HG03108 (cell line): ENCODE results near the gene MEMO1.
"Not testable (repeated sequence)": the region's sequence is repeated elsewhere in the genome, so short reads cannot be mapped to it uniquely, and the experiment has no call there.

ENCODE experiments used
- ATAC-seq: cut with Tn5 transposase; IDR thresholded peaks from one replicate; pipeline ENCODE4 v1.9.1; 2021; ENCODE audit warnings: moderate library complexity; ENCODE audit not compliant: unreplicated experiment

The MEMO1 gene

GRCh38 chr2:31958140-31958717 lies 52.6 kb downstream of the MEMO1 start:
- ATAC-seq = no peak

DNA sequence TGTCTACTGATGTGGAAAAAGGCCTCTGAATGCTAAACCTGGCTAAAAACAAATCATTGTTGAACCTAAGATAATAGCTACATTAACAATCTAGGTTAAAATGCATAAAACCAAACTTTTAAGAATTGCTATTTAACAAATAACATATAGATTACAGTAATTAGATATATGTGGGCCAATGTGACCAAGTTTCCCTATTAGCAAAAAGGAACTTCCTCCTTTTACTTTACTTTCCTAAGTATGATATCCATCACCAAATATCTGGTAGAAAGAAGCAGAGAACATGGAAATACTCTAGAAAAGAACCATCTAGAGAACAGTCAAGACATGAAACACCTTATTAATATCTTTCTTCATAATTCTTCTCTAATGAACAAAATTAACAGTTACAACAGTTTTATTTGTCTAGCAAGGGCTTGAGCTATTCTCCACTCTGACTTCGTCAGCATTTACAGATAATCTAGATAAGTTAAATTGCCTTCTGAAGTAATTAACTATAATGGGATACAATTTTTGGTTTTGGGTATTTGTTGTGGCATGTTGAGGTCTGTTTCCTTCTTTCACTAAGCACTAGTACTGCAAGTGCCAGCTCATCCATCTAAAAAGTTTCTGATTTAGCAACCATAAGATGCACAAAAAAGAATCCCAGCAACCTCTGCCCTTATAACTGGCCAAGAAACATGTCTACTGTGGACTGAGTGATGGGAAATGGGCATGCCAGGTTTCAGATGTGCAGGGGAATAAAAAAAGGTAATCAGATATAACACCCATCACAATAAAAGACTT lies 53.3 kb downstream of the MEMO1 start:
- no peak for ATAC-seq

- ATAC-seq = not testable (repeated sequence)
Observed at GRCh38 chr2:31956934-31957333, 53.9 kb downstream of the MEMO1 start.

DNA sequence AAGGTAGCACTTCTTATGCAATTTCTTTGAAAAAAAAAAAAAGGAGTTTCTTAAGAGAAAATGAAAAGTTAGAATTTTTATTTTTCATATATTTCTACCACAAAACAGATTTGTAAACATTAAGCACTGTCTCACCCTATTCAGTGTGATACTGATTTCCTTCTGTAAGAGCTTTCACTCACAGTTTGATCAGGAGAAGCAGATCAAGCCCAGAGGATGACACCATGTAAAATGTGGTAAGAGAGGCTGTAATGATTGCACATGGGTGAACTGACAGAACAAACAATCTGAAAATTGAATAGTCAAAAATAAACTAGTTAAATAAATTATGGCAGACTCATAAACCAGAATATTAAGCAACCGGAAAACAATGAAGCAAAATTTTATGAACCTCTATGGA lies 54.5 kb downstream of the MEMO1 start:
- ATAC-seq = no peak

GRCh38 chr2:31953095-31953494 lies 57.7 kb downstream of the MEMO1 start:
- not testable (repeated sequence) for ATAC-seq

DNA sequence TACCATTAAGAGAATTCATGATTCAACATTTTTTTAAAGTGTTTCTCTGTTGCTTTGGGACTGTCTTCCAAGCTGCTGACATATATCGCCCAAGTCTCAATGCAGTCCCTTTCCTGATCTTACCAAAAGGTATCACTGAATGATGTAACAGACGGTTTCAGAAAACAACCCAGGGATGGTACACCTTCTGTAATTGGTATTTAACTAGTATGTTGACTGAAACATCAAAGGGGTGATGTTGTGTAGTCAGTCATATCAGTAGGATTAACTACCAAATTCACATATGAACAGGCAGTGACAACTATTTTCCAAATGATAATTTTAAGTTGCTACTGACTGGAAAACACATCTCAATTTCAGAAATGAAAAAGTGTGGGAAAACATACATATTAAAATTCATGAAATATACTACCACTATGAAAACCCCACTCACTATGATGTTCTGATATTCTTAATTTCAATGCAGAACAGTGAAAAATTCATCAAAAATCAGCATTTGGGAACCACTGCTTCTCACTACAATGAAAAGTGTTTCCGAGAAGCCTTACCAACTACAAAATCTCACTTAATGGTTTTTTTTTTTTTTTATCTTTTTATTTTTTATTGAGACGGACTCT lies 59.8 kb downstream of the MEMO1 start:
- ATAC-seq = no peak

DNA sequence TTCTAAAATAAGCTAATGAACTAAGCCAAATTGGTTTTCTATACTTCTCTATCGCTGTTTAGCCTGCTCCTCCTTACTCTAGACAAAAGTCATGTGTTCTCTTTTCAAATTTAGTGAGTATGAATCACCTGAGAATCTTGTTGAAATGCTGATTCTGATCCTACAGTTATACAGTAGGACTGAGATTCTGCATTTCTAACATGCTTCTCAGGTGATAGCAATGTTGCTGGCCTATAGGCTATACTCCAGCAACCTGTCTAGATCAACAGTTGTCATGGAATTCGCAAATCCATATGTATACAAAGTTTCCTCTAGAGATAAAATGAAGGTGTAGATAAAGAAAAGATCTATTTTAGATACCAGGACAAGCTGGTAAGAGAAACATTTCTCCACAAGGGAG lies 62.9 kb downstream of the MEMO1 start:
- no peak for ATAC-seq

- ATAC-seq = no peak
Observed at GRCh38 chr2:31946838-31947237, 64.0 kb downstream of the MEMO1 start.

DNA sequence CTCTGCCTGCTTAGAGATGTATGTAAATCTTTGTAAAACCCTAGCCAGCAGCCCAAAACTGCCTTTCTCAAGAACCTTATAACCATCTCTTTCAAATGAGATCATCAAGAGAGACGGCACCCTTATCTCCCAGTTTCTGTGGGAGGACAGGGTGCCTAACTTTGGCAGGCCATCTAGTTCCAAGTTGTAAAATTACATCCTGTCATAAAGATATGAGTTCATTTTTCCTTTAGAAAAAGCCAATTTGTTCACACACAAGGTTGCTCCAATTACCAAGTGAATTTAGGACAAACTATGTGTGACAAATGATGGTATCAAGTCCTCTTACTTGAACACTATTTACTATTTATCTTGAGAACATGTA lies 65.3 kb downstream of the MEMO1 start:
- ATAC-seq = no peak

DNA sequence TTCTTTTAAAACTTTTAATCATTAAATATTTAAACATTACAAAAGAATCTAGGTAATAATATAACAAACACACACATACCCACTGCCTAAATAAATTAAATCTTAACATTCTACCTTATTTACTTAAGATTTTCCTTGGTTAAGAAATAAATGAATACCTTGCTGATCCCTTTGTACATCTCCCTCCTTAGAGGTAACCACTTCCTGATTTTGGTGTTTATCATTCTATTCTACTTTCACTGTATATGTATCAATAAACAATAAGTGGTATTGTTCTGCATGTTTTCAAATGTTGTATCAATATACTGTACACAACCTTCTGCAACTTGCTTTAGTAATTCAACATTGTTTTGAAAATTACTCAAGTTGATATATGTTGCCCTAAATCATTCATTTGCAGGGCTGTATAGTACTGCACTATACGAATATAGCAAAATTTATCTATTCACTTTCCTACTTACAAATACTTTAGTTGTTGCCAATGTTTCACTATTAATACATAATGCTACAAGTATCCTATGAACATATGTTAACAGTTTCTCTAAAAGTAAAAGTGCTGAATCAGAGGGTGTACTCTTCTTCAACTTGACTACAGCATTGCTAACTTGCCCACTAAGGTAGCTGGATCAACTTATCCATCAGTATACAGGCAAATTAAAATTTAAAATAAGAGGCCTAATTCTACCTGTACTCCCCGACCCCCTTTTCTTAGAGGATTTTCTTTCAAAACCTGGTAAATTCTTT lies 65.8 kb downstream of the MEMO1 start:
- ATAC-seq = no peak

- ATAC-seq = no peak
Observed at GRCh38 chr2:31943636-31944225, 67.1 kb downstream of the MEMO1 start.

- ATAC-seq = no peak
Observed at GRCh38 chr2:31940920-31941319, 69.9 kb downstream of the MEMO1 start.

DNA sequence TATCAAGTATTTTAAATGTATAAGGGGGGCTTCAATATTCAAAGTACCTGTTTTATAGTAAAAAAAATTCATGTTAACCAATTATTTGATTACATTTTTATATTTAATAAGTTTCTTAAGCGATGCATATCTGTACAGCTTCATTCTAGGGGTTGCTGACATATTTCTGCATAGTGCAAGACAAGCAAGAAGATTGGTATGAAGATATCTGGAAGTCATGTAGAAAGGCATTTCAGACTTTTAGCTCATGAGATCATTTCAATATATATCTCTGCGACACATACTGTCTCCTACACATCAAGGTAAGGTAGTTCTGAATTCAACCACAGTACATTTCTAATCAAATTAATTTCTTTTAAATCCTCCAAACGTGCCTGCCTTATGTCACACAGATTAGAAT lies 73.1 kb downstream of the MEMO1 start:
- no peak for ATAC-seq

- ATAC-seq = no peak
Observed at GRCh38 chr2:31935370-31935769, 75.4 kb downstream of the MEMO1 start.

GRCh38 chr2:31933066-31933465 lies 77.7 kb downstream of the MEMO1 start:
- no peak for ATAC-seq

- ATAC-seq = no peak
Observed at GRCh38 chr2:31932589-31932988, 78.2 kb downstream of the MEMO1 start.

DNA sequence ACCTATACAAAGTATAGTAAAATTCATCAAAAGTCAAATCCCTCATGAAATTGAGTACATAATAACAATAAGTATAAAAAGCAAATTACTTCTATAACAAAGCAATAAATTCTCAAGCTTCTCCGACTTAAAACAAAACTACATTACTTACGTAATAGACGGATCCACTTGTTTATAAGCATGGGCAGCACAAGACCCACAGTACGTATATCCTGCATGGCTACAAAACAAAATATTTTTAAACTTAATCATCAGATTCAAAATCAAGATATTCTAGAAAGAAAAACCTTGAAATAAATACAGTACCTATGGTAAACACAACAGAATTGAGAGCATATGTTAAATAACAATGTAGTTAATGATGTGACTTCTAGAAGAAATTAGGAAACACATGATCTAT lies 78.9 kb downstream of the MEMO1 start:
- no peak for ATAC-seq

DNA sequence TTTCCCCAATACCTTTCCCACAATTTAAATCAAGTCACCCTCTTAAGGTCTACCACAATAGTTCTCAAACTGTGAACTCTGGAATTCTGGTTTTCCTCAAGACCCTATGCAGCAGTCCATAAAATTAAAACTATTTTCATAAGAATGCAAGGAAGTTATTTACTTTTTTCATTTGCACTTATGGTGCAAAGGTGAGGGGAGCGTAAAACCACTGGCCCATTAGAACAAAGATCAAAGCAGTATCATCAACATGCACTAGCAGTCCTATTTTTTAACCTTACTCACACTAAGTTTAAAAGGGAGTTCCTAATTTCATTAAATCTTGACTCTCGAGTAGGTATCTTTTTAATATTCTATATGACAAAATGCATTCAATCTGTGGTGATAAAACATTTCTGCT lies 85.3 kb downstream of the MEMO1 start:
- ATAC-seq = no peak

DNA sequence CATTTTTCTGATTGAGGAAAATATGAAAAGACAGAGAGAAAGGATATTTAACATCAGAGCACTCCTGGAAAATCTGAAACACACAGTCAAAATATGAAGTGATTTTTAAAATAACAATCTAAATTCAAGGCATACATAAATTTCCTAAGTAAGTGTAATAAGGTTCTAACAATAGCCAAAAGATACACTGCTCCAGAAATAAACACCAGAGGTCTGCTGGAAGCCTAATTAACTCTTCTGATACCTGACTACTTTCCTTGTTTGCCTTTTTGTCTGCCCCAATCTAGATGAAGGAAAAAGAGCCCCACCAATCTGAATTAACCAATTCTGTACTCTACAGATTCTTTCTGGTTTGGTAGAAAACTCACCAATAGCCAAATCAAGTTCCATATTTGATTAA lies 87.1 kb downstream of the MEMO1 start:
- no peak for ATAC-seq

DNA sequence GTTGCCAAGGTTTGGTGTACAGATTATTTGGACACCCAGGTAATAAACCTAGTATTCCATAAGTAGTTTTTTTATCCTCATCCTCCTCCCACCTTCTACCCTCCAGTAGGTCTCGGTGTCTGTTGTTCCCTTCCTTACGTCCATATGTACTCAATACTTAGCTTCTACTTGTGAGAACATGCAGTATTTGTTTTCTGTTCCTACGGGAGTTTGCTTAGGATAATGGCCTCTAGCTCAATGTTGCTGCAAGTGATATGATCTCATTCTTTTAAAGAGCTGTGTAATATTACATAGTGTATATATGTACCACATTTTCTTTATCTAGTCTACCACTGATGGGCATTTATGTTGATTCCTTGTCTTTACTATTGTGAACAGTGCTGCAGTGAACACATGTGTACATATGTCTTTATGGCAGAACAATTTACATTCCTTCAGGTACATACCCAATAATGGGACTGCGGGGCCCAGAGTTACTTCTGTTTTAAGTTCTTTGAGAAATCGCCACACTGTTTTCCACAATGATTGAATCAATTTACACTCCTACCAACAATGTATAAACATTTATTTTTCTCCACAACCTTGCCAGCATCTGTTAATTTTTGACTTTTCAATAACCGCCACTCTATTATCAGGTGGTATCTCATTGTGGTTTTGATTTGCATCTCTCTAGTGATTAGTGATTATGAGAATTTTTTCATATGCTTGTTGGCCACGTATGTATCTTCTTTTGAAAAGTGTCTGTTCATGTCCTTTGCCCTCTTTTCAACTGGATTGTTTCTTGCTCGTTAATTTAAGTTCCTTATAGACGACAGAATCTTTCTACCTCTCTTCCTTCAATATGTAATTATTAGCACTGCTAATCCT lies 88.0 kb downstream of the MEMO1 start:
- ATAC-seq = no peak
